Effector CD8-positive, alpha-beta T cell (primary cell): Measurements from ENCODE around the gene ZNF532.

Source experiments
- DNase-seq: peaks from one replicate; lab custom pipeline; 2025; lab: John Stamatoyannopoulos, UW

Gene ZNF532

DNA sequence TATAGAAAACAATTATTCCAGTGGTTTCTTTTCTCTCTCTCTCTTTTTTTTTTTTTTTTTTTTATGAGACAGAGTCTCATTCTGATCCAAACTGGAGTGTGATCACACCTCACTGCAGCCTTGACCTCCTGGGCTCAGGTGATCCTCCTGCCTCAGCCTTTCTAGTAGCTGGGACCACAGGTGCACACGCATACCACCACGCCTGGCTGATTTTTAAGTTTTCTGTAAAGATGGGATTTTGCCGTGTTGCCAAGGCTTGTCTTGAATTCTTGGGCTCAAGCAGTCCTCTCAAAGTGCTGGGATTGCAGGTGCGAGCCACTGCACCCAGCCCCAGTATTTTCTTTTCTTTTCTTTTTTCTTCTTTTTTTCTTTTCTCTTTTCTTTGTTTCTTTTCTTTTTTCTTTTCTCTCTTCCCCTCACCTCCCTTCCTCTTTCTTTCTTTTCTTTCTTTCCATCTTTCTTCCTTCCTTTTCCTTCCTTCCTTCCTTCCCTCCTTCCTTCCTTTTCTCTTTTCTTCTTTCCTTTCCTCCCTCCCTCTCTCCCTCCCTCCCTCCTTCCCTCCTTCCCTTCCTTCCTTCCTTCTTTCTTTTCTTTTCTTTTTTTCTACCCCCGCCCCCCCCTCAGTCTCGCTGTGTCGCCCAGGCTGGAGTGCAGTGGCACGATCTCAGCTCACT, 76.9 kb downstream of the ZNF532 start:
- DNase-seq = no peak

DNA sequence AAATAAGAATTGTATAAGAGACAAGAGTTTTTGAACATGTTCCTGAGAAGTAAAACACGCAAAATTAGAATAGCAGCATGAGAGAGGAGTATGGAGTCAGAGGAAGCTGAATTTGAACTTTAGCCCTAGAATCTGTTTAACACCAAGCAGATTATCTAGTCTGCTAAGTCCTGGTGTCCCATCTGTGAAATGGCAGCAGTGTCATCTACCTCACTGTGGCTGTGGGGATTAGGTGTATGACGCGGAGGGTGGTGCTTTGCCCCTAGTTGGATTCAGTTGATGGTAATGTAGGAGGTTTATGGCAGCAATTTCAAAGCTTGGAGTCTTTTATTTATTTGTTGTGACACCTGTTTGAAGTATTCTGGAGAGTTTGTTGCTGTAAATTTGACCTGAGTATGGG, 79.2 kb downstream of the ZNF532 start:
- no peak for DNase-seq

DNA sequence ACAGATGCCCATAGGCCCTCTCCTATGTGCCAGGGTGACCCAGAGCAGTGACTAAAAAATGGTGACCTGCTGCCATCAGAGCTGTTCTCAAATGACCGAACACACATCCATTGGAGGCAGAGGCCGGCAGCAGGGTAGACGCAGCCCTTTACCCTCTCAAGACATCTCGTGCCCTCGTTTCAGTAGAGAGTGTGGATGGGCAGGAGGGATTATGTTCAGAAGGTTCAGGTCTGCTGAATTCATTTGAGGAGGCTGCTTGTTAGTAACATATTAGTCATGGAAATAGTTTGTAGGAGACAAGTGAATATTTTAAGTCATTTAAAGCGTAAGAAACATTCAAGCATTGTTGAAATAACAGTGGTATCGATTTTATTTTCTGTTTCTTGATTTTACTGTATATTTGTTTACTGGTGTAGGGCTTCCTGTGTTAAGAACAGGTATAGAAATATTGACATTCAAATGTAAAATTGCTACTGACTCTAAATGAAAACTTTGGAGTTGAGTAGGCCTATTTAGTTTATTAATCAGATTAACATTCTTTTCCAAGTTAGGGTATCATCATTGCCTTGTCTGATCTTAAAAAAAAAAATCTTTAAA, 82.6 kb downstream of the ZNF532 start:
- DNase-seq = no peak

DNA sequence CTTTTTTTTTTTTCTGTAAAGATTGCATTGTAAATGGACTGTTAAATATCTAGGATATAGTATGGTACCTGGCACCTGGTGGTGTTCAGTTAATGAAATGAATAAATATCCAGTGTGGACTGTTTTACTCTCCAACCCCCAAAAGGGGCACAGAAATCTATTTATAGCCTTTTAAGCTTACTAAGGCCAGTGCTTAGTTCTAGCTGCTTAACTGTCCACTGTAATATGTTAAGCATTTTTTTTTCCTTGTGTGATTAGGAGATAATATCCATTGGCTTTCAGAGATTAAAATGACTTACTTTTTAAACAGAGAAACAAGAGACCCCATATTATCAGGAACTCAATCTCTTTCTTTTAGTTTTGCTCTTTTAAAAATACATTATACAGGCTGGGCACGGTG, 84.4 kb downstream of the ZNF532 start:
- DNase-seq = no peak

DNA sequence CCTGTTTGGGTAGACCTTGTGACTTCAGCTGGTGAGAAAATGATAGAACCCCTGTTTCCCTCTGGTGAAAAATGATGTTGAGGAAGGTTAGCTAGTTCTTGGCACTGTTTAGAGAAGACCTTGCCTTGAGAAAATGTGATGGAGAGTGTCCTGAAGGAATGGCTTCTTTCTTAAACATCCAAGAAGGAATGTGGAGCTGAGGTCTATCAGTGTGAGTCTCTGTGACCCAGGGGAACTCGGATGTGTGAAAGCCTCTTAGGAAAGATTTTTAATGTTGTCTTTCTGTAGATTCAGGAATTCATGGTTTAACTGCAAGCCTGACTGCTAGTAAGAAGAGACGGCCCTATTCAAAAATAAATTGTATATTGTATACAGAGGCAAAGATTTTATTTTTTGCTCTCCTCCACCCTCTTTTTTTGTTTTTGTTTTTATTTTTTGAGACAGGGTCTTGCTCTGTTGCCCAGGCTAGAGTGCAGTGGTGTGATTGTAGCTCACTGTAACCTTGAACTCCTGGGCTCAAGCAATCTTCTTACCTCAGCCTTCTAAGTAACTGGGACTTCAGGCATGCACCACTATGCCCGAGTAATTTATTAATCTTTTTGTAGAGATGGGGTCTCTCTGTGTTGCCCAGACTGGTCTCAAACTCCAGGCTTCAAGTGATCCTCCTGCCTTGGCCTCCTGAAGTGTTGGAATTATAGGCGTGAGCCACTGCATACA, 87.5 kb downstream of the ZNF532 start:
- no peak for DNase-seq

DNA sequence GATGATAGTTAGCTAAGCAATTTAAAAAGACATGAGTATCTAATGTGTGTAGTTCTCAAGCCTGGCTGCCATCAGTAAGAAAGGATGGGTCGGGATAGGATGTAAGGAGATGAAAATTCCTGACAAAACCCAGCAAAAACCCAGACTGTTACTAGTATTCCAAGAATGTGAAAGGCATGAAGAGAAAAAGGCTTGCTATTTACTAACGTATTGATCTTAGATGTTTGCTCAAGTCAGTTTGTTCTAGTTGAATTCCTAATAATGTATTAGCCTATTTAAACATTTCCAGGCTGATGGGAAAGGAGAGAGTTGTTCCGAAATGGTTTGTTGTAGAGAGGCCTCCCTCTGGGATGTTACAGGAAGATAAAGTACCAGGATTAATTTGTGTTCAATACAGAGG, 88.2 kb downstream of the ZNF532 start:
- no peak for DNase-seq

DNA sequence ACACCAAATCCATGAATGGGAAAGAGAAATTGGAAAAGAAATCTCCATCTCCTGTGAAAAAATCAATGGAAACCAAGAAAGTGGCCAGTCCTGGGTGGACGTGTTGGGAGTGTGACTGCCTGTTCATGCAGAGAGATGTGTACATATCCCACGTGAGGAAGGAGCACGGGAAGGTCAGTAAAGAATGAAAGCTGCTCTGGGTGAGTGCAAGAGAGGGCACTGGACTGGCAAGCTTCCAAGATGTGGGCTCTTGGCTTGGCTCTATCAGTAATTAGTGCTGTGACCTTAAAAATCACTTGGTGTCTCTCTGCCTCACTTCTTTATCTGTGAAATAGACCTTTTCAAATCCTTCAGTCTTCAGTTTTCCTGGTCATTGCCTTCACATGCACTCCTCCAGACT, 89.0 kb downstream of the ZNF532 start:
- DNase-seq = no peak

DNA sequence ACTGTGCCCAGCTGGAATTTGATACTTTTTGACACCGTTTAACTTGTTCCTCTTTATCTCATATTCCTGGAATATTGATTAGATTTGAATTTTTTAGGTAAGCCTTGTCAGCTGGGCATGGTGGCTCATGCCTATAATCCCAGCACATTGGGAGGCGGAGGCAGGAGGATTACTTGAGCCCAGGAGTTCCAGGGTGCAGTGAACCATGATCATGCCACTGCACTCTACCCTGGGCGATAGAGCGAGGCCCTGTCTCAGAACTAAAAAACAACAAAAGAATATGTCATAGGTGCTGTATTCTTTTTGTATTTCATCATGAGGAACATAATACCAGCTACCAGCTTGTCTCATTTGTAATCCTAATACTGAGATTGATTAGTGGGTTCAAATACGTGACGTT, 90.3 kb downstream of the ZNF532 start:
- no peak for DNase-seq

DNA sequence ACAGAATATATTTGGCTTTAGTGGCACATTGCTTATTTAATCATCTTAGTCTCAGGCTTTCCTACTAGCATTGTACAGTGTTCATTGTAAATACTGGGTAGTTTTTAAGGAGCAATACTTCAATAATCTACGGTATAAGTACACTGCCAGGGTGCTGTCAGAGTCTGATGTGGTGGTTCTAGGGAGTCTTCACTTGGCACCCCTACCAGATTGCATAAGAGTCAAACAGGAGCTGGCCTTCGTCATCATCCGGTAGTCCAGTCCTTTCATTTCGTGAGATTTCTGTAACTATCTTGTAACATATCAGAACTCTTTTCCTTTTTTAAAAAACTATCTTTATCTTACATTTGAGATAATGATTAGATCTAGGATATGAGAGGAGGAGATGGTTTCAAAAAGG, 91.1 kb downstream of the ZNF532 start:
- DNase-seq = no peak

DNA sequence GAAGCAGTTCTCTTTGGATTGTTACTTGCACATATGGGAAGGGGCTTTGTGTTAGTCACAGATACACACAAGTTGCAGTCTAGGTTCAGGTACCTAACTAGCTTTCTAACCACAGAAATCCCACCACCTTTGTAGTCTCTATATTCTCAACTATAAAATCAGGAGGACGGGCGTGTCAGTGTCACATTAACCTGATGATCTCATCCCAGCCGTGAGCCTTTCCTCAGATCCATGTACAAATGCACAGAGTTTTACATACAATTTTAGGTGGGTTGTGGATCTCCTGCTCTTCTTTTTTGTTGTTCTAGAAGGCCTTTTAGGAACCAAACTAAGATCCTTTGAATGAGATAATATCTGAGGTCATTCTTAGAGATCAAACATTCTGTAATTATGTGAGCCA, 94.0 kb downstream of the ZNF532 start:
- no peak for DNase-seq

DNA sequence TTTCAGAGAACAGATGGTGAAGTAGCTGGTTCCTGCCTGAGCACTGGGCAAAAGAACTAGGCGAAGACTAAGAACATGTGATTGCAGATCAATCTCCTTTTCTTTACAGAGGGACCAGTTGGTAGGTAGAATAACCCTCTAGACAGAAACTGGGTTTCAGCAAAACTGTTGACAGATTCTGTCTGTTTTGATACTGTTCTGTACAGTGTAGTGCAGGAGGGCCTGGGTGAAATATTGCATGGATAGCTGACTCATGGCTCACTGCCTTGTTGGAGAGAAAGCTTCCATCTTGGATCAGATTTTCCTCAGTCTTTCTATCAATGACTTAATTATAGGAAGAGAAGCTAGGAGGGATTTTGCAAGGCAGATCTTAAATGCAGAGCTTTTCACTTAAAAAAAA, 95.8 kb downstream of the ZNF532 start:
- DNase-seq = no peak

DNA sequence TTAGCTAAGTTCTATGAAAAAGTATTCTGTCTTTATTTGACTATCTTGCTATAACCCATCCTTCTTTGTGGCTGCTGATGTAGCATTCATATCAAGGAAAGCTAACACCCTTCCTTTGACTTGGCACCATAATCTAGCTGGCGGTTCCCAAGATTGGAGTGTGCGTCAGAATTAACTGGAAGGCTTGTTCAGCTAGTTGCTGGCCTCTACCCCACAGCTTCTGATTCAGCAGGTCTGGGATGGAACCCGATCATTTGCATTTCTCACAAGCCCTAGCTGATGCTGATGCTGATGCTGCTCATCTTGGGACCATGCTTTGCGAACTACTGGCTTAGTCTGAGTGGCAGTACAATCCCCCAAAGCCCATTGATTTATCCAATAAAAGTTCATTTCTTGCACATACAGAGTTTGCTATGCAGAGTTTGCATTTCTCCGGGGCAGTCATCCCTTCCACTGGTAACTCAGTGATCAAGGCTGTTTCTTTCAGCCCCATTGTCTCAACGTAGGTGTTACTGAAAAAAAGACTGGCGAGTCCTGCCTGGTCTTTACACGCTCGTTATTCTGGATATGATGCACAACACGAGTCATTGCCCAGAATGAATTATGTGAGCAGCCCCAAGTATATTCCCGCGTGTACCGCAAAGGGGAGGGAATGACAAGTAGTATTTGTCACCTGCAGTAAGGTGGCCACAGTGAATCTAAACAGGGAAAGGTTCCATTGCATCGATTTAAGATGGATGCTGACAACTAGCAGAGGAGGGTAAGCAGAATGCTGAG, 96.5 kb downstream of the ZNF532 start:
- no peak for DNase-seq

DNA sequence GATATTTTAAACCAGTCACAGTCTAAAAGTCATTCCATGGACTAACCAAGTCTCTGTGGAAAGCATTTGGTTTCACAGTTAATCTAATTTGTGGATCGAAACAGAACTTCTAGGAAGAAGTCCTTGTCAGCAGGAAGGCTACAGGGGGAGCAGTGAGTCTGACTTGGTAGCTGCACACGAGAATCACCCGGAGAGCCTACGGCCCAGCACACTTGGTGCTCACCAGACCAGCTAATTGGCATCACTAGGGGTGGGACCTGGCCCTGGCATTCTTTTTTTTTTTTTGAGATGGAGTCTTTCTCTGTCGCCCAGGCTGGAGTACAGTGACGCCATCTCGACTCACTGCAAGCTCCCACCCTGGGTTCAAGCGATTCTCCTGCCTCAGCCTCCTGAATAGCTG, 97.7 kb downstream of the ZNF532 start:
- no peak for DNase-seq

DNA sequence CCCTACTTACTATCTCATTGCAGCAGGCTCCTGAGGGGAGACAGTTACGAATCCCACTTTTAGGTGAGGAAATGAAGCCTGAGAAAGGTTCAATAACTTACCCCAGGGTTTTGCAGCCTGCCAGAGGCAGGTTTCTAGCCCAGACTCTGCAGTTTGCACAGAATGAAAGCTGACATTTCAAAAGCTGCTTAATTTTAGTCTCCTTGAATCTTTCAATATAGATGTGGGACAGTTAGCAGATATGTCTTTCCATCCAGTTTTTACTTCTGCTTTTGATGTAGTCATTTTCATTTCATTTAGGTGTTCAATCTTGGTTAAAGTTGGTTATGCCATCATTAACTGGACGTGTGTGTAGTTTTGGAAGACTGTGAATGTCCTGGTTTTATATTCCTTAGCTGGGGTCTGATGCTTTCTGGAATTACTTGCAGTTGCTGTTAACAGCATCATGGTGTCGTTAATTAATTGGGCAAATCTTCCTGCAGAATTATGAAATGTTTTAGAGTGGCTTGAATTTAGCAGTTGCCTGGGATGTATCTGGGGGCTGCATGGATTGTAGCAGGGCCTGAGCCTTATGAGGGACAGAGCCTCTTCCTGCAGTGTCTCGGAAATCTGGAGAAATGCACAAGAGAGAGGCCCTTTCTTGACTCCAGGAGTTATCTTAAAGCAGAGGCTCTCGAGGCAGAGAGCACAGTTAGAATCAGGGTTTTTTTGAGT, 100.8 kb downstream of the ZNF532 start:
- DNase-seq = no peak

DNA sequence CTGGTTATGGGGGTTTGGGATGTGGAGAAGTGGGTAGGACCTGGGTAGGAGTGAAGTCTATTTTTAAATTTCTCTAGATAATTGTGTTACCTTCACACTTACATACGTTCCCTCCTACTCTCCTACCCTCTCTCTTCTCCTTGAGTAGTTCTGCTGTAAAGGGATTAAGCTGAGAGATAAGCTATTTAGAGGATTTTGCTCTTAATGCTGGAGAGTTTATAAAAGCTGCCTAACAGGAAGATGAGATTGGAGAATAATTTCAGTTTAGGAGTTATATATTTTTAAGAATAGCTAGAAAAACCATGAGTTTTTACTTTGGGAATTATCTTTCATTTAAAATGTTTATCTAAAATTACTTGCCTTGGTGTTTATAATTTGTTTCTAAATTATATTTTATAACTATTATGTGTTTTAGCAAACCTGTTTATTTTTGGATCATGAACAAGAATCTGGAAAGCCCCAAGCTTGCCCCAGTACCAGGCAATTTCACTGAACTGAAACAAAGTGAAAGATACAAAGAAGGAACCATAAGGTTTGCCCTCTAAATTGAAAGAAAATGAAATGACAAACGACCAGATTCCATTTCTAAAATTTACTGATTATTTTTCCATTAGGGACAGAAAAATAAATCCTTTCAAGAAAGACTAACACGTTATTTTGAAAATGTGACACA, 101.5 kb downstream of the ZNF532 start:
- DNase-seq = no peak

DNA sequence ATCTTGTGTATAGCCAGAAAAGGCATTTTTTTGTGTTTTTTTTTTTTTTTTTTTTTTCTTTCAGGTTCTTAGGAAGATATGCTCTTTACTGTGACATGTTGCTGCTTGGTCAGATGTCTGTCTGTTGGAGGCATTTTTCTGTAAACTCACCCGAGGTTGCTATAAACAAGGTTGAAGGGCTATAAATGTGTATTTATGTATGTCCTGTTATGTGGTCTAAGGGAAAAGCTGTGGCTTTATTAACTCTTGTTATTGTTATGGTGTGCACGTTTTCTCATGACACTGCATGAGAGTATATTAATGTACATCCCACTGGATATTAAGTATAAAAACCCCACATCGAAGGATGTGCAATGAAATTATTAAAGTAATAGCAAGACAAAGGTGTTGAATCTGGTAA, 102.0 kb downstream of the ZNF532 start:
- no peak for DNase-seq

DNA sequence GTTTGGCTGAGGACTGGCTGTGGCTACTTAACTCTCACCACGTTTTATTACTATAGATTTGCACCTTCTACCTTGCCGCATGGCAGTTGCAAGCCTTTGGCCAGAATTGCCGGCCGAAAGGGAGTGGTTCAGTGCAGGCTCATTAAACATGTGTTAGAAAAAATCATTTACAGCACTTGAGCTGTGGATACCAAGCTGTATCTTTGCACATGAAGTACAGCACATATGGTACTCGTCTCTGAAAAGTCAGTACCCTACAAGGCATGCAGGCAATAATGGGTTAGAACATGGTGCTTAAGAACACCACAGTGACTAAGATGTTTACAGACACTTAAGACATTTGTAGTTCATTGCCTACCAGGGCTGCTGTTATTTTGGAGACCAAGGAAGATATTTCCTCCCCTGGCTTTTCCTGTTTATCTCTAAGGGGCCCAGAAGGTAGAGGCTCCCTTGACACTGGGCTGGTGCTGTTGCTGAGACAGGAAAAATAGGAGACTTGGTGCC, 103.1 kb downstream of the ZNF532 start:
- no peak for DNase-seq

DNA sequence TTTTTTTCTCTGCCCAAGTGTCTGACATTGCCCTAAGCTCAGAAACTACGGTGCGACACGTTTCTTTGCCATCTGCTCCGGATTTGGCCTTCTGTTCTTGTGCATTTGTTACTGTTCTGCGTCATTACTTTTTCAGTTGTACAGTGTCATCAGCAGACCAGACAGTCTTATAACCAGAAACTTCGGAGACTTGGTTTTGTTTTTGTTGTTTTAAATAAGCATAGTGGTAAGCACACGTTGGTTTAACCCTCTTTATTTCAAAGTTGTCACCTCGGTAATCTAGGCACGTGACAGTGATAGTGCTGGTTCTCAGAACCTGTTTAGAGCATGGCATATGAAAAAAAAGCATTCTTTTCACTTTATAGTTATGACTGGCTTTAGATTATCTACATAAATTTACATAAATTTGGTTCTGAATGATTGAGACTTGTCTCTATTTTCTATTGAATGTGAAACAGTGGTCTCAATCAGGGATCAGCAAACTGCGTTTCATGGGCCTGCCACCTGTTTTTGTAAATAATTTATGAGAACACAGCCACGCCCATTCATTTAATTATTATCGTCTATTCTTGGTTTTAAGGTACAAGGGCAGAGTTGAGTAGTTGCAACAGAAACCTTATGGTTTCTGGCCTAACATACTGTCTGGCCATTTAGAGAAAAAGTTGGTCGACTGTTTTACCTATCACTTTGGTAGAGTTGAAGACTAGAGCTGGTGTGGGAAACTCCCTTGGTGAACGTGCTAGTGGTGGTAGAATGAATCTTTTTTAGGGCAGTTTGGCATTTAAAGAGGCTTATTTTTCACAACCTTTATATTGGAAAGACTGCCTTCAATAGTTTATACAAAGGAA, 106.5 kb downstream of the ZNF532 start:
- DNase-seq = no peak

DNA sequence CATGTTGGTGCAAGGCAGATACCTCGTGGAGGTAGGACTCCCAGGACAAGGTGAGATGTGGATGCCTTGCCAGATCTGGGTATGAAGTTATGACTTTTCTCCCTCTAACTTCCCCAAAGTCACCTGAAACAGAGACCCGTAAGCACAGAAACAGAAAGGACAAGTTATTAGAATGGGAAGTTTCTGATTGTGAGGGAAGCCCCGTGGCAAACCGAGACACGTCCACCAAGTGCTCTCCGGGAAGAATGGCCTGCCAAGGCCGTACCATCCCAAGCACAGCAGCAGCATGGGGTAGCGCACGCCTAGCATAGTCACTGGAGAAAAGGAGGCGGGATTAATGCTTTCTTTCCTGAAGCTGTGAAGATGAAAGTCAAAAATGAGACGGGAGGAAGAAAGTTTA, 110.6 kb downstream of the ZNF532 start:
- DNase-seq = no peak

DNA sequence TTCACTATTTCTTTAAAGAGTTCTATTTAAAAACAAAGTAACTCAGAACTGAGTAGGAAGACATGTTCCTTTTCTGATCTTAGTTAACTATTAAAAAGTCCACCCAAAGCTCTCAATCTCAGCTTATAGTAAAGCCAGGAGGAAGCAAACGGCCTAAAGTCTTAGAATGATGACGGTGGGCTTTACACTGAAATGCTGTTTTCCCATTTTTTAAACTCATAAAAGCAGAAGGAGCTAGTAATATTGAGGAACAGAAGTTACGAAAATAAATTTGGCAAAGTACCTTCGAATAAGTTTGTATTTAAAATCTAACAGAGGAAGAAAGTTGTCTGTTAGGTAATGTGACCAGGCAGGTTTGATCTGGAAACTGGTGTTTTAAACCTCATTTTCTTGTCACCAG, 111.1 kb downstream of the ZNF532 start:
- DNase-seq = no peak
